ENCODE data around the gene KRTDAP. TPM values are rescaled to one million over a fixed set of nuclear protein-coding genes. Genes with fewer than 3 reads are reported as not detected.

The KRTDAP gene
- total RNA-seq, 4 donors from 2014 or later, result 2.7 TPM; not detected in 3

DNA sequence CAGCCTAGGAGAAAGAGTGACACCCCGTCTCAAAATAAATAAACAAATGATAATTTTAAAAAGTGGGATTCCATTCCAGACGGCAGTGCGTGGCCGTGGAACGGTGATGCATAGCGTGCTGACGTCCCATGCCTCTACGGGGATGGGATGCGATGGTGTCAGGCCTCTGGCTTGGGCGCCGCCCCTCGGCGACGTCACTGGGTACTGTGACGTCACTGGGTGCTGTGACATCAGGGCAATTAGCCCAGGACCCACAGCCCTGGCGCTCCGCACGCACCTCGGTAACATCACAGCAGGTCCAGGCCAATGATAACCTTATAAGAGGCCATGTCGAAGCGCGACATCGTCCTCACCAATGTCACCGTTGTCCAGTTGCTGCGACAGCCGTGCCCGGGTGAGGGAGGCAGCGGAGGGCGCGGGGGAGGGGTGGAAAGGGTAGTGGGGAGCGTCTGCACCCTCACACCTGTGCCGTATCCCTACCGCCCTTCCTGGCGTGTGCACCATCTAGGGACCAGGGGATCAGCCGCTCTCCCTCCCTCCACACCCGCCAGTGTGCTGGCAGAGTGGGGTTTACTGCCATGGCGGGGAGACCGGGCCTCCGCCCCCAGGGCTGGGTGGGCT lies 43.0 kb upstream of the KRTDAP start, which contains the start of gene GAPDHS:
TSS of gene GAPDHS (plus strand) at position 256 of the 621 bp plus-strand sequence. CDS start at position 328, 72 bp downstream.
- WGBS, 2 donors, result 50 to 56% methylated on average over 18 to 38 of the region's 39 CpGs
- no peak within 1 kb of the TSS for H3K4me3 ChIP-seq (replicated peaks in 1 of 3)
- H3K36me3 ChIP-seq, result no peaks in the 10 kb centered on the region
- H3K27ac ChIP-seq, result no peak within 1 kb of the TSS
- no peaks in the 10 kb centered on the region for H3K9me3 ChIP-seq
- H3K4me1 ChIP-seq, result peaks cover 0 to 11% of the 10 kb centered on the region in 2 donors
- intact Hi-C loops (cut with DNase I), result no loop called here
- no peak for DNase-seq
- H3K27me3 ChIP-seq, result no peaks in the 10 kb centered on the region
- TF ChIP-seq, protein P1, sequence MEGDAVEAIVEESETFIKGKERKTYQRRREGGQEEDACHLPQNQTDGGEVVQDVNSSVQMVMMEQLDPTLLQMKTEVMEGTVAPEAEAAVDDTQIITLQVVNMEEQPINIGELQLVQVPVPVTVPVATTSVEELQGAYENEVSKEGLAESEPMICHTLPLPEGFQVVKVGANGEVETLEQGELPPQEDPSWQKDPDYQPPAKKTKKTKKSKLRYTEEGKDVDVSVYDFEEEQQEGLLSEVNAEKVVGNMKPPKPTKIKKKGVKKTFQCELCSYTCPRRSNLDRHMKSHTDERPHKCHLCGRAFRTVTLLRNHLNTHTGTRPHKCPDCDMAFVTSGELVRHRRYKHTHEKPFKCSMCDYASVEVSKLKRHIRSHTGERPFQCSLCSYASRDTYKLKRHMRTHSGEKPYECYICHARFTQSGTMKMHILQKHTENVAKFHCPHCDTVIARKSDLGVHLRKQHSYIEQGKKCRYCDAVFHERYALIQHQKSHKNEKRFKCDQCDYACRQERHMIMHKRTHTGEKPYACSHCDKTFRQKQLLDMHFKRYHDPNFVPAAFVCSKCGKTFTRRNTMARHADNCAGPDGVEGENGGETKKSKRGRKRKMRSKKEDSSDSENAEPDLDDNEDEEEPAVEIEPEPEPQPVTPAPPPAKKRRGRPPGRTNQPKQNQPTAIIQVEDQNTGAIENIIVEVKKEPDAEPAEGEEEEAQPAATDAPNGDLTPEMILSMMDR (IDR thresholded peaks at IDR 0.05), result no peak
- no peak for TF ChIP-seq POLR2A (IDR thresholded peaks at IDR 0.05)

DNA sequence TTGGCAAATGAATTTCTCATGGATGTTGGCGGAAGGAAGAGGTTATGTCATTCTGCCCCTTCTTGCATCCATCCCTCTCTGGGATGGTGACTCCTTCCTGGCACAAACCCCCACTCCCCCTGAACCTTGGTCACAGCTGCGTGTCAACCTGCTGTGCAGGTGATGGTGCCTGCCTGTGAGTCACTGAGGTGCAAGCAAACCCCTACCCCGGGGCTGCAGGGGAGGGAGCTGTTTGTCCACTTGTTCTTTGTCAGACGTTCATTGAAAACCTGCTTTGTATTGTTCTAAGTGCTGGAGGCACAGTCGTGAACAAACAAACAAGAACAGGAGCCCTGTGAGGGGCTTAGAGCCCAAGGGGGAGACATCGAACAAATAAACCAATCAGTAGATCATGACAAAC lies 41.0 kb upstream of the KRTDAP start:
- WGBS, 2 donors, result 54 to 56% methylated on average over 6 of the region's 6 CpGs
- no peak for DNase-seq
- intact Hi-C loops (cut with DNase I), result no loop called here
- no peaks in the 10 kb centered on the region for H3K27me3 ChIP-seq
- TF ChIP-seq, protein P1 (IDR thresholded peaks at IDR 0.05), result no peak
- TF ChIP-seq POLR2A (IDR thresholded peaks at IDR 0.05), result no peak
- no peaks in the 10 kb centered on the region for H3K36me3 ChIP-seq
- H3K4me1 ChIP-seq, result peaks cover 0 to 11% of the 10 kb centered on the region in 2 donors
- no peak overlapping the region for H3K4me3 ChIP-seq (replicated peaks in 1 of 3)
- no peak overlapping the region for H3K27ac ChIP-seq
- no peaks in the 10 kb centered on the region for H3K9me3 ChIP-seq

DNA sequence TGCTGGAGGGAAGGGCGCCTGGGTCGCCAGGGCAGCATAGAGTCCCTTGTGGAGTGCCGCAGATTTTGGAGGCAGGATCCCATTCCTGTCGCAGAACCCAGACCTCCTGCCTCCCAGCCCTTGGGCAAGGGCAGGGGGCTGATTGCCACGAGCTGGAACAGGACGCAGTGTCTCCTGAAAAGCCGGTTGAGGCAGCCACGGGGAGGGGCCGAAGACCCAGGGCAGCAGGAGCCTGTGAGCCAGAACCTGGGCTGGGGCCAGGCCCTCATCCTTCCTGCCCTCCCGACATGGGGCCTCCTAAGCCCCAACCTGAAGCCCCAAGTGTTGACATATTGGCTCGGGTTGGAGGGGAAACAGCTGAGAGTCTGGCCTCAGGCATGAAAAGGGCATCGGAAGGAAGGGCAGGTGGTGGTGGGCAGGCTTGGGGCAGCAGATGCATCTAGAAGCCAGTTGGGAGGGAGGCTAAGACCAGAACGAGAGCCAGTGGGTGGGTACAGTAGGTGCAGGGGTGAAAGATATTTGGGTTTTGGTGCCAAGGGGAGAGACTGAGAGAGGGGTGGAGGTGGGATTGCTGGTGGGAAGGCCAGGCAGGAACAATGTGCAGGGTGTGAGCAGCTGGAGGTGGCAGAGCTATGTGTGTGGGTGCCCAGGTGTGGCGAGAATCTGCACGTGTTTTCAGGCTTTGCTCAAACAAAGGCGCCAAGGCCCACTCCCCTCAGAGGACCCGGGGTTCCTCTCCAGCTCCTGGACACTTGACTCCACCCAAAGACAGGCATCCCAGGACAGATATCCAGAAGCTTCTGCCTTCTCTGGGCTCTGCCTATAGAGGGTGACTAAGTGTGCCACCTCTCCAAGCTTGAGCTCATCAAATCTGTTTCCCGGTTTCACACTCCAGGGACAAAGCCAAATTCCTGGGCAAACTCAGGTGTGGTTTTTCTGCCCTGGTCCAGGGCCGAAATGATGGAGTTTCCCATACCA lies 39.3 kb upstream of the KRTDAP start:
- WGBS, 2 donors, result 57 to 63% methylated on average over 15 to 19 of the region's 19 CpGs
- no peaks in the 10 kb centered on the region for H3K36me3 ChIP-seq
- DNase-seq, result no peak
- peaks cover 0 to 23% of the 10 kb centered on the region in 2 donors for H3K4me1 ChIP-seq
- no peaks in the 10 kb centered on the region for H3K9me3 ChIP-seq
- H3K27me3 ChIP-seq, result no peaks in the 10 kb centered on the region
- no peak overlapping the region for H3K4me3 ChIP-seq (replicated peaks in 1 of 3)
- intact Hi-C loops (cut with DNase I), result no loop called here
- TF ChIP-seq, protein P1 (IDR thresholded peaks at IDR 0.05), result no peak
- TF ChIP-seq POLR2A (IDR thresholded peaks at IDR 0.05), result no peak
- H3K27ac ChIP-seq, result no peak overlapping the region

DNA sequence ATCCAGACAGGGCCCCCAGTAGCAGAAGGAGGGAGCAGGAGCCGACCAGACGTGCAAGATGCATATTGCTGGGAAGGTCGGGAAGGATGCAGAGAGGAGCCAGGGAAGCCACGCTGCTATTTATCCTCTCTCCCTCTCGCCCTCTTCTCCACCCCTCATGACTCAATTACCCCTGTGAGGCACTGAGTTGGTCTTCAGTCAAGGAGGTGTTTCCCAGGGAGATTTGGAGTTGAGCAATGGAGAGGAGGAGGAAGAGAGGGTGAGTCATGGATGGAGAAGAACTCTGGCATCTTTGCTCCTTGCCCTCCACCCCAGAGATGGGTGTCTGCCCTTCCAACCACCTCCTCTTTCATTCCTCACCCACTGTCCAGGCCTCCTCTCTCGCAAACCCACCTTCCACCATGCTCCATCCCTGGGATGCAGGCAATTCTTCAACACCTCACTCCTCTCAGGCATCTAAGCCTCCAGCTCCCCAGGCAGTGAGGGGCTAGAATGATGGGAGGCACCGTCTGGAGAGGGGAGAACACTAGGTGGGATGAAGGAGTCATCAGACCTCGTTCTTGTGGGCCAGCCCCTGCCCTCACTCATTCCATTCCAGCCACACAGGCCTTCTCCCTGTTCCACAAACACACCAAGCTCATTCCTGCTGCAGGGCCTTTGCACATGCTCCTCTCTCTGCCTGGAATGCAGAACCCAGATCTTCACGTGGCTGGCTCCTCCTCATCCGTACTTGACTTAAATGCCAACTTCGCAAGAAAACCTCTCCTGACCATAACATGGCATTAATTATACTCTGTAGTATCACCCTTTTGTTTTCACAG lies 38.2 kb upstream of the KRTDAP start, which contains the start of gene SBSN:
TSS of gene SBSN (minus strand) at position 94 of the 821 bp plus-strand sequence. CDS start at position 64, 30 bp downstream.
- Histone ChIP-seq H3K36me3 (no peaks in the 10 kb centered on the region), H3K27me3 (no peaks in the 10 kb centered on the region), H3K27ac (no peak within 1 kb of the TSS), H3K4me3 (replicated peaks in 1 of 3) (no peak within 1 kb of the TSS), H3K9me3 (no peaks in the 10 kb centered on the region), H3K4me1 (peaks cover 0 to 14% of the 10 kb centered on the region in 2 donors)
- TF ChIP-seq, protein P1 (IDR thresholded peaks at IDR 0.05), result no peak
- no peak for TF ChIP-seq POLR2A (IDR thresholded peaks at IDR 0.05)
- WGBS, 2 donors, result 86 to 90% methylated on average over 11 of the region's 11 CpGs
- intact Hi-C loops (cut with DNase I), result no loop called here
- DNase-seq, result no peak

All from thyroid gland (tissue), 4 donors.